ENCODE data around the gene HERC4.

The HERC4 gene, protein sequence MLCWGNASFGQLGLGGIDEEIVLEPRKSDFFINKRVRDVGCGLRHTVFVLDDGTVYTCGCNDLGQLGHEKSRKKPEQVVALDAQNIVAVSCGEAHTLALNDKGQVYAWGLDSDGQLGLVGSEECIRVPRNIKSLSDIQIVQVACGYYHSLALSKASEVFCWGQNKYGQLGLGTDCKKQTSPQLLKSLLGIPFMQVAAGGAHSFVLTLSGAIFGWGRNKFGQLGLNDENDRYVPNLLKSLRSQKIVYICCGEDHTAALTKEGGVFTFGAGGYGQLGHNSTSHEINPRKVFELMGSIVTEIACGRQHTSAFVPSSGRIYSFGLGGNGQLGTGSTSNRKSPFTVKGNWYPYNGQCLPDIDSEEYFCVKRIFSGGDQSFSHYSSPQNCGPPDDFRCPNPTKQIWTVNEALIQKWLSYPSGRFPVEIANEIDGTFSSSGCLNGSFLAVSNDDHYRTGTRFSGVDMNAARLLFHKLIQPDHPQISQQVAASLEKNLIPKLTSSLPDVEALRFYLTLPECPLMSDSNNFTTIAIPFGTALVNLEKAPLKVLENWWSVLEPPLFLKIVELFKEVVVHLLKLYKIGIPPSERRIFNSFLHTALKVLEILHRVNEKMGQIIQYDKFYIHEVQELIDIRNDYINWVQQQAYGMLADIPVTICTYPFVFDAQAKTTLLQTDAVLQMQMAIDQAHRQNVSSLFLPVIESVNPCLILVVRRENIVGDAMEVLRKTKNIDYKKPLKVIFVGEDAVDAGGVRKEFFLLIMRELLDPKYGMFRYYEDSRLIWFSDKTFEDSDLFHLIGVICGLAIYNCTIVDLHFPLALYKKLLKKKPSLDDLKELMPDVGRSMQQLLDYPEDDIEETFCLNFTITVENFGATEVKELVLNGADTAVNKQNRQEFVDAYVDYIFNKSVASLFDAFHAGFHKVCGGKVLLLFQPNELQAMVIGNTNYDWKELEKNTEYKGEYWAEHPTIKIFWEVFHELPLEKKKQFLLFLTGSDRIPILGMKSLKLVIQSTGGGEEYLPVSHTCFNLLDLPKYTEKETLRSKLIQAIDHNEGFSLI

DNA sequence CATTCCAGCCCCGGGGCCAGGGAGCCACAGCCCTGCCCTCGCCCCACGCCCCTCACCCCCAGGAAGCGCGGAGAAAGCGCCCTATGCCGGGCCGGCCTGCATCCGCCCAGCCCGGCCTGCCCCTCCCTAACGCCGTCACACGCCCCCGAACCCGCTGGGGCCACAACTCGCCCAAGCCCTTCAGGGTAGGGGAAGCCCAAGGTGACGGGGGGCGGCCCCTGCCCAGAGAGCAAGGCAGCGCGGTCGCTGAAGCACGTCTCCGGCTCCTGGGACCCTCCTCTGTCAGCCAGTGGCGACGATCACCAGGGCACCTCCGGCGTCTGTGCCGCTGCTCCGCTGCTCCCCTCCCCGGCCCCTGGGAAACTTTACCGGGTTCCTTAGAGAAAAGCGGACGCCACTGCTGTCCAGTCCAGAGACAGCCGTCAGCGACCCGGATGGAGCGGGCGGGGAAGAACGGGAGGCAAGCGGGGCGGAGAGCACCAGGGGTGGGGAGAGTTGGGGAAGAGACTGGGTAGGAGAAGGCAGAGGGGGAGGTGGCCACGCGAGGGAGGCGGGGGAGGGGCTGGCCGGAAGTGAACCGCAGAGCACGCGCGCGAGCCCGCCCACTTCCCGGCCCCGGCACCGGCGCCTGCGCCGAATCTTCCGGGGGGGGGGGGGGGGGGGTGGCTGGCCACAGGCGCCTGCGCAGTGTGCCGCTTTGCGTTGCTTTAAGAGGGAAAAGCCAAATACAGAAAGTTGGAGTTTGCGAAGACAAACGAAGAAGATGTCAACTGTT lies at the start of gene HERC4:
Gene HERC4, minus strand, starts transcription at position 509 of the 775 bp plus-strand sequence. CDS start 2,175 bp downstream, outside the sequence.
- DNase-seq (ENCODE audit: low spot score) = peak; percentile 82

DNA sequence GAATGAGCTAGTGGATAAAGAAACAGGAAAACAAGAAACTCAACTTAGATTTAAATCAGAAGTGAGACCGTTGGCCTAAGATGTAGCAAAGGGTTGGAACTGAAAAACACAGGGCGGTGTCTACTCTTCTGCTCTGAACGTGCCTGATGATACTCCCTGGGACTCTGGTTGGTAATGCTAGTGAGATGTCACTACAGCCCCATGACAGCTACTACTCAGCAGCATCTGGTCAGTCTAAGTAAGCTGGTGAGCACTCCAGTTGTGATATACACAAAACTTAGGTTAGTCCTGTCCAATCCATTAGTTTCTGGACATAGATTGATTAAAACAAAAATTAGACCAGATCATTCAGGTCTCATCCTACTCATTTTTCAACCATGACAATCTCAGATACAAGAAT lies 49.6 kb upstream of the HERC4 start:
- DNase-seq (ENCODE audit: low spot score) = no peak

DNA sequence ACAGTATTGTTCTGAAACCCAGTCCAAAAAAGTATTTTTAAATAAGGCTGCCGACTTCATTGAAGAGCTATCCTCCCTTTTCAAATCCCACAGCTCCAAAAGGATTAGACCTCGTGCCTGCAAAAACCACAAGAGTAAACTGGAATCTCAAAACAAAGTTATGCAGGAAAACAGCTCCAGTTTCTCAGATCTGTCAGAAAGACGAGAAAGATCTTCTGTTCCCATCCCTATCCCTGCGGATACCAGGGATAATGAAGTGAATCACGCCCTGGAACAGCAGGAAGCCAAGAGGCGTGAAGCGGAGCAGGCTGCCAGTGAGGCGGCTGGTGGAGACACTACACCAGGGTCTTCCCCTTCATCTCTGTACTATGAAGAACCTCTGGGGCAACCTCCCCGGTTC lies 46.8 kb upstream of the HERC4 start:
- no peak for DNase-seq (ENCODE audit: low spot score)

DNA sequence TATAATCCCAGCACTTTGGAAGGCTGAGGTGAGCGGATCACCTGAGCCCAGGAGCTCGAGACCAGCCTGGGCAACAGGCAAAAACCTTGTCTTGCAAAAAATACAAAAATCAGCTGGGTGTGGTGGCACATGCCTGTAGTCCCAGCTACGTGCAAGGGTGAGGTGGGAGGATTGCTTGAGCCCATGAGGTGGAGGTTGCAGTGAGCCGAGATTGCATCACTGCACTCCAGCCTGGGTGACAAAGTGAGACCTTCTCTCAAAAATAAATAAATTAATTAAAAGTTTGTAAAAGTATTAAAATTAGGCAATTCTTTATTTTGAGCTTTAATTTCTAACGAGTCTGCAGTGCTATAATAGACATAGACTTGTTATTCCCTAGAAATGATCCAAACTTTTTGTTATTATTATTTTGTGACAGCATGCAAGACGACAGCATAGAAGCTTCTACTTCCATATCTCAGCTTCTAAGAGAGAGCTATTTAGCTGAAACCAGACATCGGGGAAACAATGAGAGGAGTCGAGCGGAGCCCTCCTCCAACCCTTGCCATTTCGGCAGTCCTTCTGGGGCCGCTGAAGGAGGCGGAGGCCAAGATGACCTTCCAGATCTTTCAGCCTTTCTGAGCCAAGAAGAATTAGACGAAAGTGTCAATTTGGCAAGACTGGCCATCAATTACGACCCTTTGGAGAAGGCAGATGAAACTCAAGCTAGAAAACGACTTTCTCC lies 46.1 kb upstream of the HERC4 start:
- no peak for DNase-seq (ENCODE audit: low spot score)

DNA sequence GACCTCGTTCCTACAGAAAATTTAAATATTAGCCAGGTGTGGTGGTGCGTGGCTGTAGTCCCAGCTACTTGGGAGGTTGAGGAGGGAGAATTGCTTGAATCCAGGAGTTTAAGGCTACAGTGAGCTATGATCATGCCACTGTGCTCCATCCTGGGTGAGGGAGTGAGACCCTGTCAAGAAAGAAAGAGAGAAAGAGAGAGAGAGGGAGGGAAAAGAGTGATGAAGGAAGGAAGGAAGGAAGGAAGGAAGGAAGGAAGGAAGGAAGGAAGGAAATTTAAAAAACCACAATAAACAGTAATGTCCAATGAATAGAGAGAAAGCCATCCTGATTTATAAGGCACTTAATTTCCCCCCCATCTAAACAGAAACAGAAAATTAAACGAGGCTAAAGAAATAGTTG lies 43.6 kb upstream of the HERC4 start:
- no peak for DNase-seq (ENCODE audit: low spot score)

DNA sequence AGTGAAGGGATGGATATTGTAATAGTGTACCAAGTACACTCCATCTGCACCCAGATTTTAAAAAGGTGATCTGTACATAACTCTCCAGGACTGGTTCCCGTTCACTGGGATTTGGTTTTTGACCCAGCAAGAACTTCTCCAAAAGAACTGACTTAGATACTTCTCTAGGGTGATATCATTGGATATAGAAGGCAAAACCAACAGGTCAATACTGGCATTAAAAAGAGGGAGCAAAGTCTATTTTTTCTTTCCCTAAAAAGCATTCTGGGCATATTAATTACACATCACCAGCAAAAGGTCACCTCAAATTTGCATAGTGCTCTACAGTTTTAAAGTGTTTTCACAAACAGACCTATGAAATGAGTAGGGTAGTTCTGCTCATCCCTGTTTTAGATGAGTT lies 37.8 kb upstream of the HERC4 start:
- DNase-seq (ENCODE audit: low spot score) = no peak

DNA sequence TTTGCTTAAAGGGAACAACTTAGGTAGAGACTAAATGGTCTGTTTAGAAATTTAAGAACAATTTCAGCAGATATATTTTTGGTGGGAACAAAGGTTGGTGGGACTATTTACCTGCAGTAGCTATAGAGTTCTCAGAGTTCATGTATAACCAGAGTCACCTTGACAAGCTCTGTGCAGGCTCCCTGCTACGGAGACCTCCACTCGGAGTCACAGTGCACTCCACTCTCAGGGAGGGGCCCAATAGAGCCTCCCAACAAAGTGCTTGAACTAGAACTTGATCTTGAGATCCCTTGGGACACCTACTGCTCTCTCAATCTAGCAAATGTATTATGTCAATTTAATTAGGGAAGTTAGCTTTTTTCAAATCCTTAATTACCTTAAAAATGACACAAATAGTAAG lies 36.5 kb upstream of the HERC4 start:
- DNase-seq (ENCODE audit: low spot score) = no peak

DNA sequence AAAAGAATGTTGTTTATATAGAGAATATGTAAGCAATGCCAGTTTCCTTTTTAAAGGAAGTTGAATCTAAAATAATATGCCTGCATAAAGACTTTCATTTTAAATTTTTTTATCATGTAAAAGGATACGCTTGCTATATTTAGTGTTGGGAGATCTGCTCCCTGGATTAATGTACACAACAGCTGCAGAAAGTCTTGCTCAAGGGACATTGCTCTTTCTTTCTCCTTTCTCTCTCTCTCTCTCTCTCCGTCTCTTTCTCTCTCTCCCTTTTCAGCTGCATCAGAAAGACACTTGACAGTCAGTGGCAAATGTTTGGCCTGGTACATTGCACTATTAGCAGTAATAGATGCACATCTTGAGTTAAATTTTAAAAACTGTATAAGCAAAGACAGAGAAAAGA lies 34.9 kb upstream of the HERC4 start:
- no peak for DNase-seq (ENCODE audit: low spot score)

DNA sequence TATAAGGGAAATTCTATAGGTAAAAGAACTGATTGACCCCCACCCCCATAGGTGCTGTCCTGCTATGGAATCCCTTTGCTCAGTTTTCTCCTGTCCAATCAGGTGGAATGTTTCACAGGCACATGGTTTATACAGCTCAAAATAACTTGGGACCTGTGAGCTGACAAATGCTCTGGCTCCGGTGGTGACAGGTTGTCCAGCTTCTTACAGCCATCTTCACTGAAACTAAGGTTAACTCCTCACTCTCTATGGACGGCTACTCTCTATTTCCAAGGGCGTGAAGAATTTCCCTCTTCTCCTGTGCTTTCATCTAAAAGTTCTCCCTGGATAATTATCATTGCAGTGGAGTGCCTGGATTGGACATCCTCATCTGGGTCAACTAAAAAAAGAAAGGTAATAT lies 34.2 kb upstream of the HERC4 start, which contains the start of gene MYPN:
Gene MYPN, plus strand, starts transcription at position 158 of the 400 bp plus-strand sequence. CDS start 11,951 bp downstream, outside the sequence.
- DNase-seq (ENCODE audit: low spot score) = no peak

DNA sequence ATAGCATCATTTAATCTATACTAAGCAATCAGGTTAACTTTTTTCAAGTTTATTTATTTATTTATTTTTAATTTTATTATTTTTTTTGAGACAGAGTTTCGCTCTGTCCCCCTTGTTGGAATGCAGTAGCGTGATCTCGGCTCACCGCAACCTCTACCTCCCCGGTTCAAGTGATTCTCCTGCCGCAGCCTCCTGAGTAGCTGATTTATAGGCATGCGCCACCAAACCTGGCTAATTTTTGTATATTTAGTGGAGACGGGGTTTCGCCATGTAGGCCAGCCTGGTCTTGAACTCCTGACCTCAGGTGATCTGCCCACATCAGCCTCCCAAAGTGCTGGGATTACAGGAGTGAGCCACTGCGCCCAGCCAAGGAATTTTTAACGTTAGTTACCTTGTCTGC lies 33.6 kb upstream of the HERC4 start:
- no peak for DNase-seq (ENCODE audit: low spot score)

DNA sequence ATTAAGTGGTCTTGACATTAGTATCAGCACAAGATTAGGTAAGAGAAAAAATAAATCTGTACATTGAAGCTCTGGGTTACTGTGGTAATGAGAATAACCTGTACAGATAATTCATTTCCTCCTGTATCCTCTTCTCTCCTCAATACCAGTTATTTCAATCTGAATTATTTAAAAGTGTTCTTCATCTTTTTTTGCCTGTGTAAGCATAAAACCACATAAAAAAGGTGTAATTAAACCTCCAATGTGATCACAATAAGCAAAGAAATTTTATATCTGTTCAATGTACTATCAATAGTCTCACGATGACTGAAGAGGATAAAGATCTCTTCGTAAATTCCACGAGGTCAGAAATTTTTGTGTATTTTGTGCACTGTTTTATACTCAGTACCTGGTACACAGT lies 33.0 kb upstream of the HERC4 start:
- no peak for DNase-seq (ENCODE audit: low spot score)

DNA sequence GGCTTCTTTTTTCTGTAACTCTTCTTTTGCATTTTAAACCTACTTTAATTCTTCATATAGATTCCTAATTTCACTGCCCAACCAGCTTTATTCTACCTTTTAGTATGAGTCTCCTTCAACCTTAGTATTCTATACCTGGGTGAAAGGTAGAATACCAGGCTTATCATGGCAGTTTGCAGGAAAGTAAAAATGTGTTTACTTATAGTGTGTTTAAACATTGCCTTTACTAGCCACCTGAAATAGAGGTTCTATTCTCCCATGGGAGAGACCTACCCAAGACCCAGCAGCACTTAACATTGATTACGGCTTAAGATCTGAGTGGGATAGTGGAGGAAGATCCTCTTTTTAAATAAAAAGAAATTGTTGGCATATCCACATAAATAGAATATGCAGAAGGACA lies 32.6 kb upstream of the HERC4 start:
- DNase-seq (ENCODE audit: low spot score) = no peak

DNA sequence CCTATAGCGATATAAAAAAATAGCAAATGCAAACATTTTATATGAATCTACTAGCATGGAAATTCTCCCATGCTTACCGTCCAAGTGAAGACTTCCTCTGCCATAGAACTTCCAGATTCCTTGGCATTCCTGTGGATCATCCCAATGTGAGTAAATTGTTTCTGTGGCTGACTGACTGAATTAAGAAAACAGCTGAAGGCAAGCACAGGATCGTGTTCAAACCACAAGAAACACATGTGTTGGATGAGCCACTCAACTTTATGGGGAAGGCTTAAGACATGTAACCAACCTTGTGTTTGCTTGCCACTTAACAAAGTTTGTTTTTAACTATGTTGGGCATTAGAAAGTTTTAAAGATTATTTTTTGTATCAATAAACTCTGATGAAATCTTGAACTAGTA lies 31.6 kb upstream of the HERC4 start:
- no peak for DNase-seq (ENCODE audit: low spot score)

DNA sequence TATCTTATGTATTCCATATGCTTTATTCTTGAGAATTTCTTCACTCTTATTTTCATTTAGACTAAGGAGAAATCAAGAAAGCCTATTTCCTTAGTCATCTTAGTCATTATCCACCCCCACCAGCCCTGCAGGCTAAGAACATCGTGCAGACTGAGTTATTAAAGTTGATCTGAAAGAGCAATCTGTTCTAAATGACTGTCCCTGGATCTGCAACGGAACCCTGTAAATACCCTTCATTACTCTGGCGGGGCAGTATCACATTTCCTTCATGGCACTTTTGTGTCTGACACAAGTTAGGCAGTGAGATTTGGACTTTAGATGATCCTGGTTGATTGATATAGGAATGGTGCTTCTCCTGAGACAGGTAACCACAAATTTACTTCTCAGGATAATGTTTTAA lies 30.7 kb upstream of the HERC4 start:
- no peak for DNase-seq (ENCODE audit: low spot score)

DNA sequence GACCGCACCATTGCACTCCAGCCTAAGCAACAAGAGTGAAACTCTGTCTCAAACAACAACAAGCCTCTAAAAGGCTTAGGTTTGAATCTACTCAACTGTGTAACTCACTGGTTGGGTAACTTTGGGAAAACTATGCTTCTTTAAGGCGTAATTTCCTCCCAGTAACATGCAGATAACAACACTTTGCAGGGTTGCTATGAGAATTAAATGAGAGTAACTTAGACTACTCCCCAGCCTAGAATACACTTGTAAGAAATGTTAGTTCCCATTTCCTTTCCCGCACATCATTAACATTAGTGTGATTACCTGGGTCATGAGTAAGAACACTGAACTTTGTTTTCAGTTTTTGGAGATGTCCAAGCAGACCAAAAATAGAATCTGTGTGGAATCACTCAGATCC lies 28.8 kb upstream of the HERC4 start:
- no peak for DNase-seq (ENCODE audit: low spot score)

DNA sequence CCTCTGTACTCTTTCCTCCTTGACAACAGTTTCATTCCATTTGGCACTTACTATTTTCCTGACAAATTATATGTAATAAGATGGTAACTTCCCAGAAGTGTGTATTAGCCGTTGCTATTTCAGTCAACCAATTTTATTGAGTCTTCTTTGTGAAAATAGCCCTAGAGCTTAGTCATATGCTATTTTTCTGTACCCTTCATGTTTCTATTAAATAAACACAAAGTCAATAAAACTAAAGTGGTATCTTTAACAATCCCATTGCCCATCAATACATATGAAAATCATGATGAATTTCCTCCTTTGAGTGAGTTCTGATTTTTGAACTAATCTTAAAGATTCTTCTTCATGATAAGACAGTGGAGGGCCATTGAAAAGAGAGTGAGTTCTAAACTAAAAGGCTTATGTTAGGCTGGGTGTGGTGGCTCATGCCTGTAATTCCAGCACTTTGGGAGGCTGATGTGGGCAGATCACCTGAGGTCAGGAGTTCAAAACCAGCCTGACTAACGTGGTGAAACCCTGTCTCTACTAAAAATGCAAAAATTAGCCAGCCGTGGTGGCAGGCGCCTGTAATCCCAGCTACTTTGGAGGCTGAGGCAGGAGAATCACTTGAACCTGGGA lies 28.3 kb upstream of the HERC4 start:
- no peak for DNase-seq (ENCODE audit: low spot score)

DNA sequence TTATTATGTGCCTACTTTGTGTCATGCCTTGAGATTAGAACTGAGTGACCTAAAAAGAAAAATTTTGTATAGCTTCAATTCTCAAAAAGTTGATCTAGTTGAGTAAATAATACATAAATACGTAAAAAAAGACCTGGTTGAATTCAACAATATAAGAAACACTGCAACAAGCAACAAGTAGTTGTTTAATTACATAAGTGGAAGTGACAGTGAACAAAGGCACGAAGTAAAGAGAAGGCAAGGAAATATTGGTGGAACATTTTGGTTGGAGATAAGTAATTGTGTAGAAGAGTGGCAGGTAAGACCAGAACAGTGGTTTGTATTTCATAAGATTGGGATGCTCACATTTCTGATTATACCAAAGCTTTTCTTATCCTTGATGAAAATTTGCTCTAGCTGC lies 26.0 kb upstream of the HERC4 start:
- DNase-seq (ENCODE audit: low spot score) = no peak

DNA sequence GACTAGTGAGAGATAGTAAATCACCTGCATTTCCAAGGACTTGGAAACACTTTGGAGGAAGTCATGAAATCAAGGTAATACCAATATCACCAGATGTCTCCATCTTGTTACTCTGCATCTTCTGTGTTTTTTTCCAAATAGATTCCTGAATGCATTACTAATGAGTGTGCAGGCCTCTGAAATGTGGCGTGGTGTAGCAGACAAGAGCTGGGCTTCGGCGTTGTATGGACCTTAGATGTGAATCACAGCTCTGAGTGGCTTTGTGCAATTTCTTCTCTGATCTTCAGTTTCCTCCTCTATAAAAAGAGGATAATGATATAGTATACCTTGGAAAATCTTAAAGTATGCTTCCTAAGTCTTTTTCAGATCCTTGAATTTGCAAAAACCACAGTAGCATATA lies 24.7 kb upstream of the HERC4 start:
- no peak for DNase-seq (ENCODE audit: low spot score)

DNA sequence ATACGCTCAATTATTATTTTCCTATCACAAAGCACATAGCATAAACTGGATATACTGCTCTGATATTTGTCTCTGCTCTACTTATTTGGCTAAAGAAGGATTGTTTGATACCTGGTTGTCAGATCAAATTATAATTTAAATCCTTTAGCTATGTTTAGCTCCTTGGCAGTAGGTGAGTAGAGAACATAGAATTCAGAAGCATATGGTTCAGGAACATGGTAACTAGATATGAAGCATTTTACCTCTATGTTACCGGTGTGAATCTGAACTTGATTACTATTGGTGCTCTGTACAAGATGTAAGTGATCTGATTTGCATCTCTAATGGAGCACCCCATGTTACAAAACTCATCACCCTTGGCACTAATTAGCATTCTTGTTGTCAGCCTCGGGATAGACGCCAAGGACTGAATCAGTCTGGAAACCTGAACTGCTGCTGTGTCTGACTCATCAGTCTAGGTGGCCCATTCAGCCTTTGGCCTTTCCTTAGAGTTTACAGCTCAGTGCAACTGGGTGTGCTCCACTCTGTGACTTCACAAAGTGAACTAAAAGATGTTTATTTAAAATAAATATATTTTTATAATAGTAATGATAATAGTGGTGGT lies 21.9 kb upstream of the HERC4 start:
- no peak for DNase-seq (ENCODE audit: low spot score)

DNA sequence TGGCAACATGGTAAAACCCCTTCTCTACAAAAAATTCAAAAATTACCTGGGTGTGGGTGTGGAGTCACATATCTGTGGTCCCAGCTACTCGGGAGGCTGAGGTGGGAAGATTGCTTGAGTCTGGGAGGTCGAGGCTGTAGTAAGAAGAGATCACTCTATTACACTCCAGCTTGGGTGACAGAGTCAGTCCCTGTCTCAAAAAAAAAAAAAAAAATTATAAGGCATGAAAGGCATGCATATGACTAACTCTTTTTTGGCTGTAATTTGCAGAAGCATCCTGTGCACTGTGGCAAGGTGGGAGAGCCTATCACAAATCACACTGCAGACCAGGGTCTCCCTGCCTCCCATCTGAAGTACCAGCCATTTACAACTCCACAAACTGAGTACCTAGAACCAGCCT lies 20.1 kb upstream of the HERC4 start:
- no peak for DNase-seq (ENCODE audit: low spot score)

DNA sequence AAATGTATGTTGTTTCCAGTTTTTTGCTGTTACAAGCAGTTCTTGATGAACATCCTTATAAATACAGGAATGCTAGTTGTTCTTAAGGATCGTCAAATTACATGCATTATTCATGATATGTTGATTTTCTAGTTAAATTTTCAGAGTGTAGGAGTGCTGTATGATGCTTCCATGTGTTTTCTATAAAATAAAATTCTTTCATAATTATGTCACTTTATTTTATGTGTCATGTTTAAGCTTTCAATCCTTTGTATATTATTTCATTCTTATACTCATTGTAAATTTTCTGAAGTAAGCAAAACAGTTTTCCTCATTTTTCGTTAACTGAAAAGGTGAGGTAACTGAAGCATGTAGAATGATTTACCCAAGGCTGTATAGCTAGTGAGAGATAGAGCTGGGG lies 17.4 kb upstream of the HERC4 start:
- DNase-seq (ENCODE audit: low spot score) = no peak

All from HuH-7.5 (cell line).